Stomach (tissue), 9 donors: ENCODE measurements around the gene VASH2. TPM values are rescaled to one million over a fixed set of nuclear protein-coding genes. Genes with fewer than 3 reads are reported as not detected.

Source experiments
- DNase-seq, 2 donors: peaks; one replicate each; pipeline versions ENCODE4 v3.0.0 to v3.0.0-alpha.2; 2013 to 2019
- H3K27ac ChIP-seq, 5 donors: fragments of 200-600 bp in 4 of 5; sonication (generic) in 4 of 5; one replicate each; pipeline ENCODE4 v1.5.1; 2013 to 2019; ENCODE audit warnings: mild to moderate bottlenecking in 1 of 5, moderate library complexity in 1 of 5
- H3K27me3 ChIP-seq, 3 donors: fragments of 200-600 bp; sonication (generic); one replicate each; pipeline ENCODE4 v1.5.1; 2017 to 2019; ENCODE audit warnings: mixed run types in 1 of 3
- H3K36me3 ChIP-seq, 4 donors: fragments of 200-600 bp; sonication (generic); 1 replicate in 3 of 4; 2 replicates in 1 of 4; pipeline ENCODE4 v1.5.1; 2016 to 2019
- H3K4me1 ChIP-seq, 4 donors: fragments of 200-600 bp; sonication (generic); one replicate each; pipeline ENCODE4 v1.5.1; 2016 to 2019
- H3K4me3 ChIP-seq, 4 donors: fragments of 200-600 bp; sonication (generic) in 3 of 4; one replicate each; pipeline ENCODE4 v1.5.1; 2016 to 2019; ENCODE audit warnings: mild to moderate bottlenecking in 1 of 4
- H3K9me3 ChIP-seq, 4 donors: fragments of 200-600 bp; sonication (generic); one replicate each; pipeline ENCODE4 v1.5.1; 2016 to 2019
- EP300 ChIP-seq: sonication (generic); formaldehyde crosslinking; IDR thresholded peaks from one replicate; pipeline ENCODE4 v1.6.1; 2017; ENCODE audit warnings: antibody characterized with exemption
- POLR2A ChIP-seq, 4 donors: fragments of 450-650 bp; IDR thresholded peaks; one replicate each; pipeline ENCODE4 v1.6.1; 2016; ENCODE audit warnings: antibody characterized with exemption in 4 of 4, control low read depth in 2 of 4, mild to moderate bottlenecking in 1 of 4, moderate library complexity in 1 of 4
- POLR2AphosphoS5 ChIP-seq, 3 donors: sonication (generic); formaldehyde crosslinking; IDR thresholded peaks; one replicate each; pipeline ENCODE4 v1.6.1; 2016; ENCODE audit warnings: antibody characterized with exemption in 3 of 3
- WGBS, 5 donors: extraction: QIAGEN DNeasy Blood & Tissue Kit in 3 of 5; methylation state at CpG; one replicate each; pipeline versions ENCODE4 v1.1.5 to v1.1.7; 2013 to 2018; 5-methylcytosine and 5-hydroxymethylcytosine counted together
- intact Hi-C: fragments of 100-400 bp; cut with DNase I; formaldehyde crosslinking; loops from one replicate; pipeline ENCODE4 v1.15.1; 2023; ENCODE audit warnings: low total_unique reads
- polyA plus RNA-seq, 3 donors: library from polyadenylated mRNA; stranded (reverse); fragments of 200-250 nt; gene quantifications; one replicate each; pipeline ENCODE4 v1.2.3, GENCODE V29; 2013
- total RNA-seq, 5 donors: library from RNA; depleted of rRNA; stranded (reverse); fragments of >200 nt; gene quantifications; one replicate each; pipeline versions ENCODE4 v1.1.0 to v1.2.3, GENCODE V29; 2014 to 2016
- TF ChIP-seq, protein P1 (sequence below), 7 experiments: fragments of 450-650 bp in 4 of 7; fragments of 200-600 bp in 3 of 7; sonication (generic) in 3 of 7; IDR thresholded peaks; one replicate each; pipeline ENCODE4 v1.5.1; 2016 to 2019; ENCODE audit warnings: antibody characterized with exemption in 7 of 7, control low read depth in 2 of 7, mild to moderate bottlenecking in 1 of 7
- donor health status: healthy with polysubstance abuse.
- donor health status: Bipolar disorder and iron deficiency.
- donor health status: healthy.

VASH2 gene
- total and polyA plus RNA-seq, 8 donors: 0.13 to 10.3 (median 0.93) TPM; not detected in 4

DNA sequence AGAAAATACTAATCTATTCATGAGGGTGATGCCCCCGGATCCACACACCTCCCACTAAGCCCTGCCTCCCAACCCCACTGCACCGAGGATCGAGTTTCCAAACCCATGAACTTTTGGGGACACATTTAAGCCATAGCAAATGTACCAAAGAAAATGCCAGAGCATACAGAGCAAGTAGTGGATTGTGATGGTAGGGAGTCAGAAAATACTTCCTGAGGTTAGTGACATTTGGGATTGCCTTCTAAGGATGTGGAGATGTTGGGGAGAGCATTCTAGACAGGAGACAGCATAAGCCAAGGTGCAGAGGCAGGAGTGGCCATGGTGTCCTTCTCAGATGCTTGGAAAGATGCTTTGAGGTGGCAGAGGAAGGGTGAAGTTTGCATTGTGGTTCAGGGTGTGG is 33.1 kb downstream of the VASH2 start:
- H3K4me1 ChIP-seq: peaks cover 14 to 25% (median 22%) of the 10 kb centered on the region in 4 donors
- DNase-seq: no peak
- intact Hi-C loops: no loop called here
- H3K36me3 ChIP-seq: no peaks in the 10 kb centered on the region
- no peaks in the 10 kb centered on the region for H3K27me3 ChIP-seq
- TF ChIP-seq POLR2AphosphoS5 (IDR thresholded peaks at IDR 0.05) (no peak), EP300 (no peak)
- no peak overlapping the region for H3K27ac ChIP-seq
- WGBS, 5 donors: 83 to 96% (median 92%) methylated on average over 3 of the region's 3 CpGs
- no peaks in the 10 kb centered on the region for H3K9me3 ChIP-seq
- H3K4me3 ChIP-seq: no peak overlapping the region

DNA sequence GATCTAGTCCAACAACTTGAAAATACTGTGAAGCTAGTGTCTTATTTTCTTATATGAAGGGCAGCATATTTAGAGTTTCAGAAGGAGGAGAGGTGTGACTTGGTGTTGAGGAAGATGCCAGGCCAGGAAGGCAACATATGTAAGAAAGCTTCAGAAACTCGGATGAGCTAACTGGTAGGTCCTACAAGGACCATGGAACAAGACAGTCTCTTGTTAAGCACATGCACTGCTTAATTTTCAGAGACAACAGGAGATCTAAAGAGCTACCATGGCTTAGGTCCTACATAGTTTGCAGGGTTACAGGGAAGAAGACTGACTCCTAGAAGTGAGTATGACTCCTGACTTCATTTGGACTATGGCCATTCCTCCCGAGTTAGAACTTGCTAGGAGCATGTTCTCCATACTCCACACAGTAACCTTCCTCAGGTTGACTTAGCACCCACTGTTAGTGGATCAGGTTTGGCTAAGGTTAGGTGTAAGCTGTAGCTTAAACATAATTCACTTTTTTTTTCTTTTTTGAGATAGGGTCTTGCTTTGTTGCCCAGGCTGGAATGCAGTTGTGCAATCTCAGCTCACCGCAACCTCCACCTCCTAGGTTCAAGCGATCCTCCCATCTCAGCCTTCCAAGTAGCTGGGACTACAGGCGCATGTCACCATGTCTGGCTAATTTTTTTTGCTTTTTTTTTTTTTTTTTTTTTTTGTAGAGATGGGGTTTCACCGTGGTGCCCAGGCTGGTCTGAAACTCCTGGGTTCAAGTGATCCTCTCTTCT is 34.4 kb downstream of the VASH2 start:
- Histone ChIP-seq H3K4me1 (peaks cover 14 to 25% (median 22%) of the 10 kb centered on the region in 4 donors), H3K27ac (no peak overlapping the region), H3K36me3 (peaks cover 0 to 6% (median 3%) of the 10 kb centered on the region in 4 donors), H3K4me3 (no peak overlapping the region), H3K27me3 (no peaks in the 10 kb centered on the region), H3K9me3 (no peaks in the 10 kb centered on the region)
- intact Hi-C loops: no loop called here
- WGBS, 5 donors: 94 to 97% (median 96%) methylated on average over 6 of the region's 6 CpGs
- no peak for DNase-seq
- TF ChIP-seq, protein P1, sequence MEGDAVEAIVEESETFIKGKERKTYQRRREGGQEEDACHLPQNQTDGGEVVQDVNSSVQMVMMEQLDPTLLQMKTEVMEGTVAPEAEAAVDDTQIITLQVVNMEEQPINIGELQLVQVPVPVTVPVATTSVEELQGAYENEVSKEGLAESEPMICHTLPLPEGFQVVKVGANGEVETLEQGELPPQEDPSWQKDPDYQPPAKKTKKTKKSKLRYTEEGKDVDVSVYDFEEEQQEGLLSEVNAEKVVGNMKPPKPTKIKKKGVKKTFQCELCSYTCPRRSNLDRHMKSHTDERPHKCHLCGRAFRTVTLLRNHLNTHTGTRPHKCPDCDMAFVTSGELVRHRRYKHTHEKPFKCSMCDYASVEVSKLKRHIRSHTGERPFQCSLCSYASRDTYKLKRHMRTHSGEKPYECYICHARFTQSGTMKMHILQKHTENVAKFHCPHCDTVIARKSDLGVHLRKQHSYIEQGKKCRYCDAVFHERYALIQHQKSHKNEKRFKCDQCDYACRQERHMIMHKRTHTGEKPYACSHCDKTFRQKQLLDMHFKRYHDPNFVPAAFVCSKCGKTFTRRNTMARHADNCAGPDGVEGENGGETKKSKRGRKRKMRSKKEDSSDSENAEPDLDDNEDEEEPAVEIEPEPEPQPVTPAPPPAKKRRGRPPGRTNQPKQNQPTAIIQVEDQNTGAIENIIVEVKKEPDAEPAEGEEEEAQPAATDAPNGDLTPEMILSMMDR (IDR thresholded peaks at IDR 0.05): no peak
- TF ChIP-seq POLR2AphosphoS5 (IDR thresholded peaks at IDR 0.05): no peak
- no peak for TF ChIP-seq POLR2A (IDR thresholded peaks at IDR 0.05)
- no peak for TF ChIP-seq EP300

DNA sequence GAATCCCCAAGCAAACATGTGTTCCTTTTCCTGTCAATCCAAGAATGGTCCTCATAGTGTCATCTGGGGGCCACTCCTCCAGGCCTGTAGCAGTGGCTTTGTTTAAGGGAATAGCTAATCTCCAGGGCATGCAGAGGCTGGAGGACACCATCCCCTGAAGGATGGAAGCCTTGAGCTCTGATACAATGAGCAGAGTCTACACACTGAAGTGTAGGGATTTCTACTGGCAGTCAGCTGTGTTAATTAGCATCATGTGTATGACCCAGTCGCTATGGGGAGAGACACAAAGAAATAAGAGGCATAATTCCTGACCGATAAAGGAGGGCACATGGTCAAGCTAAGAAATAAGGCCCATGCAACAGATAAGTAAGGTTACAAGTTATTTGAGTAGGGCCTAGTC is 36.2 kb downstream of the VASH2 start:
- intact Hi-C loops: no loop called here
- Histone ChIP-seq H3K9me3 (no peaks in the 10 kb centered on the region), H3K36me3 (peaks cover 0 to 15% (median 5%) of the 10 kb centered on the region in 4 donors), H3K27me3 (no peaks in the 10 kb centered on the region), H3K4me1 (peaks cover 6 to 20% (median 10%) of the 10 kb centered on the region in 4 donors), H3K4me3 (no peak overlapping the region), H3K27ac (no peak overlapping the region)
- DNase-seq: no peak
- TF ChIP-seq POLR2A (IDR thresholded peaks at IDR 0.05): no peak
- no peak for TF ChIP-seq EP300
- TF ChIP-seq, protein P1 (IDR thresholded peaks at IDR 0.05): no peak
- TF ChIP-seq POLR2AphosphoS5 (IDR thresholded peaks at IDR 0.05): no peak
- WGBS, 5 donors: 83 to 98% (median 94%) methylated on average over 2 of the region's 2 CpGs

GRCh38 chr1:212987702-212988322 is 37.5 kb downstream of the VASH2 start:
- no peak for TF ChIP-seq POLR2AphosphoS5 (IDR thresholded peaks at IDR 0.05)
- TF ChIP-seq POLR2A (IDR thresholded peaks at IDR 0.05): no peak
- no peak for TF ChIP-seq EP300
- TF ChIP-seq, protein P1 (IDR thresholded peaks at IDR 0.05): no peak
- H3K4me1 ChIP-seq: peaks cover 0 to 8% (median 0%) of the 10 kb centered on the region in 4 donors
- H3K9me3 ChIP-seq: no peaks in the 10 kb centered on the region
- intact Hi-C loops: no loop called here
- WGBS, 5 donors: 63 to 72% (median 64%) methylated on average over 6 of the region's 6 CpGs
- no peak overlapping the region for H3K27ac ChIP-seq
- DNase-seq: no peak
- H3K4me3 ChIP-seq: no peak overlapping the region
- H3K27me3 ChIP-seq: no peaks in the 10 kb centered on the region
- H3K36me3 ChIP-seq: peaks cover 0 to 26% (median 18%) of the 10 kb centered on the region in 4 donors
